Nephron progenitor cell (in vitro differentiated cells): Measurements from ENCODE around the gene RUSF1.
"Not testable (repeated sequence)": the region's sequence is repeated elsewhere in the genome, so short reads cannot be mapped to it uniquely, and the experiment has no call there.

ENCODE experiments used
- DNase-seq: peaks from one replicate; pipeline ENCODE4 v3.0.0; 2021
- H3K27ac Mint-ChIP-seq: 2 replicates; pipeline ENCODE4 v1.8.0; 2021; ENCODE audit warnings: mild to moderate bottlenecking, moderate library complexity, mixed read lengths
- H3K27me3 Mint-ChIP-seq: 2 replicates; pipeline ENCODE4 v1.8.0; 2021; ENCODE audit warnings: mild to moderate bottlenecking, low read depth, mixed read lengths; ENCODE audit not compliant: poor library complexity
- H3K36me3 Mint-ChIP-seq: 2 replicates; pipeline ENCODE4 v1.8.0; 2021; ENCODE audit warnings: low read depth, mixed read lengths
- H3K4me1 Mint-ChIP-seq: 2 replicates; pipeline ENCODE4 v1.8.0; 2021; ENCODE audit warnings: mixed read lengths
- H3K4me3 Mint-ChIP-seq: 2 replicates; pipeline ENCODE4 v1.8.0; 2021; ENCODE audit warnings: mild to moderate bottlenecking, moderate library complexity, mixed read lengths
- H3K9me3 Mint-ChIP-seq: 2 replicates; pipeline ENCODE4 v1.8.0; 2021; ENCODE audit warnings: mild to moderate bottlenecking, moderate library complexity, mixed read lengths
- TF ChIP-seq, protein P1 (sequence below): fragments of 200-600 bp; sonication (generic); IDR thresholded peaks from 2 replicates; pipeline ENCODE4 v1.5.0; 2021; ENCODE audit warnings: antibody characterized with exemption

Gene RUSF1

DNA sequence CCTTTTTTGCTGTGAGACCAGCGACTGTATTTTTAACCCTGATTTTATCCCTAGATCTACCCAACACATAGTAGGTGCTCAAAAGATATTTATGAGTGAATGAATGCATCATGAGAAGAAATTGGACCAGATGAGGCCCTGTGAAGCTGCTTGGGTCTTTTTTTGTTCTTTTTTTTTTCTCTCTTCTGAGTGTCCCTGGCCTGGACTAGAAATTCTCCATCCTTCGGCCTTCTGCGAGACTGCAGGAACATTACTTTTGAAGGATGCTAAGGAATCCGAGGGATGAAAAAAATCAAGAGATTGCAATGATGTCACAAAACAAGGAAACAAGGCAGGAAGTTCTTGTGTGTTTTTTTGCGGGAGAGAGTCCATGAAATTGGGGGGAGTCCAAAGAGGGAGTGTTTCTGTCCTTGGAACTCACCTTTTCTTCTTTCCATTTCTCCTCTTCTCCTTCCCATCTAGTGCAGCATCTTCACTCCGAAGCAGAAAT, 560 bp upstream of the RUSF1 start:
- H3K4me1 Mint-ChIP-seq: peaks cover 25% of the 10 kb centered on the region
- H3K36me3 Mint-ChIP-seq: no peaks in the 10 kb centered on the region

DNA sequence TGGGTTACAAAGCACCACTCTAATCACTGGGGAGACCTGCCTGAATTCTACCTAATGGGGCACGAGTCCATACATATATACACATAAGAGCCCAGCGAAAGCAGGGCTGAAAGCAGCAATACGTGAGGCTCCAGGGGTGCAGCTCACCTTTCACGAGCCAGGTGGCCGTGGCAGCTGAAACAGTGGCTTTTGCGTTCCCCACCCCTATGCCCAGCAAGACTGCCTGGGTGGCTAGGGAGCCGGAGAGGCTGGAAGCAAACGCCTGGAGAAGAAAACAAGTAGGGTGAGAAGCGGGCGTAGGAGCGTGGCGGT, 618 bp downstream of the RUSF1 start:
- peaks cover 25% of the 10 kb centered on the region for H3K4me1 Mint-ChIP-seq
- no peaks in the 10 kb centered on the region for H3K36me3 Mint-ChIP-seq
- H3K27ac Mint-ChIP-seq: peak overlapping the region; percentile 66
- no peak for DNase-seq
- TF ChIP-seq, protein P1, sequence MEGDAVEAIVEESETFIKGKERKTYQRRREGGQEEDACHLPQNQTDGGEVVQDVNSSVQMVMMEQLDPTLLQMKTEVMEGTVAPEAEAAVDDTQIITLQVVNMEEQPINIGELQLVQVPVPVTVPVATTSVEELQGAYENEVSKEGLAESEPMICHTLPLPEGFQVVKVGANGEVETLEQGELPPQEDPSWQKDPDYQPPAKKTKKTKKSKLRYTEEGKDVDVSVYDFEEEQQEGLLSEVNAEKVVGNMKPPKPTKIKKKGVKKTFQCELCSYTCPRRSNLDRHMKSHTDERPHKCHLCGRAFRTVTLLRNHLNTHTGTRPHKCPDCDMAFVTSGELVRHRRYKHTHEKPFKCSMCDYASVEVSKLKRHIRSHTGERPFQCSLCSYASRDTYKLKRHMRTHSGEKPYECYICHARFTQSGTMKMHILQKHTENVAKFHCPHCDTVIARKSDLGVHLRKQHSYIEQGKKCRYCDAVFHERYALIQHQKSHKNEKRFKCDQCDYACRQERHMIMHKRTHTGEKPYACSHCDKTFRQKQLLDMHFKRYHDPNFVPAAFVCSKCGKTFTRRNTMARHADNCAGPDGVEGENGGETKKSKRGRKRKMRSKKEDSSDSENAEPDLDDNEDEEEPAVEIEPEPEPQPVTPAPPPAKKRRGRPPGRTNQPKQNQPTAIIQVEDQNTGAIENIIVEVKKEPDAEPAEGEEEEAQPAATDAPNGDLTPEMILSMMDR: no peak
- peak overlapping the region; percentile 89 for H3K4me3 Mint-ChIP-seq
- no peaks in the 10 kb centered on the region for H3K9me3 Mint-ChIP-seq
- peaks cover 20% of the 10 kb centered on the region for H3K27me3 Mint-ChIP-seq

More for the DNA sequence above, 560 bp upstream of the RUSF1 start:
- Mint-ChIP-seq H3K4me3 (peak overlapping the region; percentile 89), H3K27me3 (peaks cover 26% of the 10 kb centered on the region), H3K9me3 (no peaks in the 10 kb centered on the region), H3K27ac (peak overlapping the region; percentile 95)
- DNase-seq: no peak
- TF ChIP-seq, protein P1: no peak

DNA sequence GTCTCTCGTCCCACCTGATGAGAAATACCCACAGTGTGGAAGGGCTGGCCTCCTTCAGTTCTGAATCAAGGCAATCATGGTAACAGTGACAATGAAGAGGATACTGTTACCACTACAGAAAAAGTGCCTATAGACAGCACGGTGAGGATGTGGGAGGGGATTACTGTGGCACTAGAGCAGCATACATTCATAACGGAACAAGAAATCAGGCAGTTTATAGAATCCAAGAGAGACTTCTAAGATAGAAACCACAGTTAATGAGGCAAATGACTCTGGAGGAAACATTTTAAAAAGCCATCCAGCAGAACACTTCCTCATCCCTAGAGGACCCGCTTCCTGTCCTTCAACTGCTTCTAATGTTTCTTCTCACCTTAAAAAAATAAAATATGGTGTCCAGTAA, 2.7 kb downstream of the RUSF1 start:
- H3K27me3 Mint-ChIP-seq: peaks cover 9% of the 10 kb centered on the region
- TF ChIP-seq, protein P1: no peak
- H3K27ac Mint-ChIP-seq: peak overlapping the region; percentile 7
- H3K4me1 Mint-ChIP-seq: peaks cover 25% of the 10 kb centered on the region
- no peaks in the 10 kb centered on the region for H3K9me3 Mint-ChIP-seq
- H3K4me3 Mint-ChIP-seq: no peak overlapping the region
- DNase-seq: no peak
- peaks cover 2% of the 10 kb centered on the region for H3K36me3 Mint-ChIP-seq

DNA sequence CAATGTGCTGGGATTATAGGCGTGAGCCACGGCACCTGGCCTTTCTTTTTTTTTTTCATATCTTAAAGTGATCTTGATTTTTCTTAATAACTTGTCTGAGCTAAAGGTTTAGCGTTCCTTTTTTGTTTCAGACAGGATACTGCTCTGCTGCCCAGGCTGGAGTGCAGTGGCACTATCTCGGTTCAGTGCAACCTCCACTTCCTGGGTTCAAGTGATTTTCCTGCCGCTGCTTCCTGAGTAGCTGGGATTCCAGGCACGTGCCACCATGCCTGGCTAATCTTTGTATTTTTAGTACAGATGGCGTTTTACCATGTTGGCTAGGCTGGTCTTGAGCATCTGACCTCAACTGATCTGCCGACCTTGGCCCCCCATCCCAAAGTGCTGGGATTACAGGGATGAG, 4.0 kb downstream of the RUSF1 start:
- H3K27me3 Mint-ChIP-seq: no peaks in the 10 kb centered on the region
- TF ChIP-seq, protein P1: no peak
- no peak overlapping the region for H3K4me3 Mint-ChIP-seq
- no peak overlapping the region for H3K27ac Mint-ChIP-seq
- DNase-seq: no peak
- H3K36me3 Mint-ChIP-seq: peaks cover 10% of the 10 kb centered on the region
- H3K9me3 Mint-ChIP-seq: no peaks in the 10 kb centered on the region
- peaks cover 17% of the 10 kb centered on the region for H3K4me1 Mint-ChIP-seq

DNA sequence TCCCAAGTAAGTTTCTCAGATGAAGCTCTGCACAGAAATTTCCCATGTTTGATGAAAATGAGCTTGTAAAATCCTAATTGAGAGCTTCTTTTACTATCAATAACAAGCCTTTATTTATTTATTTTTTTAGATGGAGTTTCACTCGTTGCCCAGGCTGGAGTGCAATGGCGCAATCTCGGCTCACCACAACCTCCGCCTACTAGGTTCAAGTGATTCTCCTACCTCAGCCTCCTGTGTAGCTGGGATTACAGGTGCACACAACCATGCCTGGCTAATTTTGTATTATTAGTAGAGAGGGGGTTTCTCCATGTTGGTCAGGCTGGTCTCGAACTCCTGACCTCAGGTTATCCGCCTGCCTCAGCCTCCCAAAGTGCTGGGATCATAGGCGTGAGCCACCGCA, 4.6 kb downstream of the RUSF1 start:
- not testable (repeated sequence) for DNase-seq, H3K9me3 Mint-ChIP-seq, H3K4me3 Mint-ChIP-seq, H3K27ac Mint-ChIP-seq, H3K27me3 Mint-ChIP-seq
- H3K4me1 Mint-ChIP-seq: peaks cover 11% of the 10 kb centered on the region
- H3K36me3 Mint-ChIP-seq: peaks cover 16% of the 10 kb centered on the region

DNA sequence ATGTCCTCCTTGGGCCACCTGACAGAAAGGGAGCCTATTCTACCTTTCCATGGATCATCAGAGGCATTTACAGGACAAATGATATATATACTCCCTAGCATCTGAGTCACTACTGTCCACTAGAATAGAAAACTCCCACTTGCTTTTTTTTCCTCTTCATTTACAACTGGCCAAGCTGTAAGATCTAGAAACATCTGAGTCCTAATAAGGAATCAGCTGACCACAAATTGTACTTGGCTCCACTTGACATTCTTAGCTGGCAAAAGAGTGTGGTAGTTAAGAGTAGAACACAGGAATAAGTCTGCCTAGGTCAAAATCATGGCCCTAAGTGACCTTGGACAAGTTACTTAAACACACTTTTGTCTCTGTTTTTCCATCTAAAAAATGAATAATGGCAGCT, 5.2 kb downstream of the RUSF1 start:
- no peaks in the 10 kb centered on the region for H3K27me3 Mint-ChIP-seq
- H3K27ac Mint-ChIP-seq: no peak overlapping the region
- H3K4me1 Mint-ChIP-seq: peaks cover 9% of the 10 kb centered on the region
- H3K4me3 Mint-ChIP-seq: no peak overlapping the region
- H3K36me3 Mint-ChIP-seq: peaks cover 18% of the 10 kb centered on the region
- TF ChIP-seq, protein P1: no peak
- no peak for DNase-seq
- no peaks in the 10 kb centered on the region for H3K9me3 Mint-ChIP-seq
